Measurements from ENCODE around the gene CGB5.
"Not testable (repeated sequence)": the region's sequence is repeated elsewhere in the genome, so short reads cannot be mapped to it uniquely, and the experiment has no call there.

CGB5 gene

DNA sequence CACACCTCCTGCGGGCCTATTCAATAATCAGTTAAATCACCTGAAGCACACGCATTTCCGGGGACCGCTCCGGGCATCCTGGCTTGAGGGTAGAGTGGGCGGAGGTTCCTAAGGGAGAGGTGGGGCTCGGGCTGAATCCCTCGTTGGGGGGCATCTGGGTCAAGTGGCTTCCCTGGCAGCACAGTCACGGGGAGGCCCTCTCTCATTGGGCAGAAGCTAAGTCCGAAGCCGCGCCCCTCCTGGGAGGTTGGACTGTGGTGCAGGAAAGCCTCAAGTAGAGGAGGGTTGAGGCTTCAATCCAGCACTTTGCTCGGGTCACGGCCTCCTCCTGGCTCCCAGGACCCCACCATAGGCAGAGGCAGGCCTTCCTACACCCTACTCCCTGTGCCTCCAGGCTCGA is at the start of gene CGB5:
Gene CGB5 (plus strand): TSS at position 301 of the 400 bp plus-strand sequence. CDS start 362 bp downstream, outside the sequence.
- ATAC-seq, H3K4me3 Mint-ChIP-seq, H3K9me3 Mint-ChIP-seq, DNase-seq, H3K27ac Mint-ChIP-seq, H3K27me3 Mint-ChIP-seq, H3K4me1 Mint-ChIP-seq: not testable (repeated sequence)

DNA sequence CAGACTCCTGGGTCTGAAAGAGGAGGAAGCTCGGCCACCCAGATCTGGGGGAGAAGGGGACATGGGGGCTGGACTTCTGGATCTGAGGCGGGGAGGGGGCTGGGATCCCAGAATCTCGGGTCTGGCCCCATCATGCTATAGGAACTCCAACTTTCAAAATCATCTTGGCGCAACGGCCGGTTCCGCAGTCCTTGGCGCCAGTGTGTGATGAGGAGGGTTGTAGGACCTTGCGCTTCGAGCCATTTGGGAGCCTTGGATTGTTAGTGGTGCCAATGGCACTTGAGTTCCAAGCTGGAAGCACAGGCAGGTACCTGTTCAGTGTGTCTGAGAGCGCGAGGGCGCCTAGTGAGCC is 49.6 kb upstream of the CGB5 start:
- ATAC-seq: no peak
- no peak for DNase-seq
- Mint-ChIP-seq H3K9me3 (no peaks in the 10 kb centered on the region), H3K4me3 (peak overlapping the region; percentile 90 to 92), H3K27ac (peak overlapping the region; percentile 94 to 98), H3K4me1 (peaks cover 74% of the 10 kb centered on the region), H3K27me3 (no peaks in the 10 kb centered on the region)

DNA sequence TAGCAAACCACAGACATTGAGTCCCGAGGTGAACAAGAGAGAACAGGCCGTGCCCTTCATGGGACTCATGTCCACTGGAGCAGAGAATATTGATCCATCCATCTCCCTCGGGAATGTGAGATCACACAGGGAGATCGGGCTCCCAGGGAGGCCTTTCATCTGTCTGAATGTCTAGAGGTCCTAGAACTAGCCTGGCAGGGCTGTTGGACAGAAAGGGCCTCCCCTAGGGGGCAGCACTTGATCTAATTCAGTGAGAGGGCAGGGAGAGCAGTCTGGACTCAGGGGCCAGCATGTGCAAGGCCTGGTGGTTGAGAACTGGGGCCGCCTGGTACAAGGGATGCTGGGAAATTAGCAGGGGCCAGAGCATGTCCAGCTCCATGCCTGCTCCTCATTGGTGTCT is 45.7 kb upstream of the CGB5 start:
- peak overlapping the region in 1 of 2 donors; percentile 71 for H3K27ac Mint-ChIP-seq
- peaks cover 55% of the 10 kb centered on the region for H3K4me1 Mint-ChIP-seq
- ATAC-seq (no peak), DNase-seq (peak; percentile 49 to 50)
- H3K4me3 Mint-ChIP-seq: no peak overlapping the region
- no peaks in the 10 kb centered on the region for H3K9me3 Mint-ChIP-seq
- no peaks in the 10 kb centered on the region for H3K27me3 Mint-ChIP-seq

DNA sequence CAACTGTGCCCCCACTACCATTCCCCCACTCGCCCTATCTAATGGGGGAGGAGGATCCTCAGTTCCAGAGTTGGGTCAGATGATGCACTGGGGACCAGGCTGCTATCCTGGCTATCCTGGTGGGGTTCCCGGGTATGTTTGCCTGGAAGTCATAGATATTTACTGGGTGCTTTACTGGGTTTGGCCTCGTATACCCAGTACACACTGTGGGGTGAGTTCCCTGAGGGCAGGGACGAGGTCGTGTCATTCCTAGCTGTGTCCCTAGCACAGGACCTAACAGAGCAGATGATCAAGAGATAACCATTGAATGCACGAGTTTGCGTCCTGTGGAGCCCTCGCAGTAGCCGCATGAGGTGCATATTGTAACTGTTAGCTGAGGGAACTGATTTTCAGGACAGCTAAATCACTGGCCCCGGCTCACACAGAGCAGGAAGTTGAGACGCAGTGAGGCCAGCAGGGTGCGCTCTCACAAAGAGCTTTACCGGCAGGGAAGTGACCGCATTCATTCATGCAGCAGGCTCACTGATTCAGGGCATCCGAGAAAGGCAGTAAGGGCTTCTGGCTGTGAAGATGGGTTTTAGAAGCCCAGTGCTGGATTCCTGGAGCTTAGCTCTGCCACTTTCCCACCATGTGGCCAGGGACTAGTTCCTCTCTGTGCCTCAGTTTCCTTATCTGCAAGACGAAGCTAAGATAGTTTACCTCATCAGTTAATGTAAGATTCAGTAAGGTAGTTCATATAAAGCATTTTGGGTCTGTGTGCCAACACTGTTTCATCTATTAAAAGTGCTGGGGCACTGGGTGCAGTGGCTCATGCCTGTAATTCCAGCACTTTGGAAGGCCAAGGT is 43.9 kb upstream of the CGB5 start:
- Mint-ChIP-seq H3K4me3 (no peak overlapping the region), H3K27ac (no peak overlapping the region), H3K4me1 (peaks cover 44% of the 10 kb centered on the region), H3K9me3 (no peaks in the 10 kb centered on the region), H3K27me3 (no peaks in the 10 kb centered on the region)
- ATAC-seq: peak; percentile 87
- peak; percentile 52 to 65 for DNase-seq

DNA sequence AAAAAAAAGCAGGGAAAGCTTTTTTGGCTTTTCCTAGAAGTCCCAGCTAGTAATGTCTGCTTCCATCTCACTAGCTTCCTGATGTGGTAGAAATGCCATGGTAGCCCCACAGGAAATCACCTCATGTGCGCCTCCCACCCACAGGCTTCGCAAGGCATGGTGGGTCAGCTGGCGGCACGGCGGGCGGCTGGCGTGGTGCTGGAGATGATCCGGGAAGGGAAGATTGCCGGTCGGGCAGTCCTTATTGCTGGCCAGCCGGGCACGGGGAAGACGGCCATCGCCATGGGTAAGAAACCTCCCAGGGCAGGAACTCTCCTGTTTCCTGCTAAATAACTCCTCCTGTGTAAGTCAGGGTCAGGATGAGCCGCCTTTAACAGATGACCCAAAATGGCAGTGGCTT is 39.5 kb upstream of the CGB5 start:
- no peak overlapping the region for H3K4me3 Mint-ChIP-seq
- peaks cover 7% of the 10 kb centered on the region for H3K4me1 Mint-ChIP-seq
- H3K9me3 Mint-ChIP-seq: no peaks in the 10 kb centered on the region
- DNase-seq (no peak), ATAC-seq (no peak)
- no peak overlapping the region for H3K27ac Mint-ChIP-seq
- no peaks in the 10 kb centered on the region for H3K27me3 Mint-ChIP-seq

DNA sequence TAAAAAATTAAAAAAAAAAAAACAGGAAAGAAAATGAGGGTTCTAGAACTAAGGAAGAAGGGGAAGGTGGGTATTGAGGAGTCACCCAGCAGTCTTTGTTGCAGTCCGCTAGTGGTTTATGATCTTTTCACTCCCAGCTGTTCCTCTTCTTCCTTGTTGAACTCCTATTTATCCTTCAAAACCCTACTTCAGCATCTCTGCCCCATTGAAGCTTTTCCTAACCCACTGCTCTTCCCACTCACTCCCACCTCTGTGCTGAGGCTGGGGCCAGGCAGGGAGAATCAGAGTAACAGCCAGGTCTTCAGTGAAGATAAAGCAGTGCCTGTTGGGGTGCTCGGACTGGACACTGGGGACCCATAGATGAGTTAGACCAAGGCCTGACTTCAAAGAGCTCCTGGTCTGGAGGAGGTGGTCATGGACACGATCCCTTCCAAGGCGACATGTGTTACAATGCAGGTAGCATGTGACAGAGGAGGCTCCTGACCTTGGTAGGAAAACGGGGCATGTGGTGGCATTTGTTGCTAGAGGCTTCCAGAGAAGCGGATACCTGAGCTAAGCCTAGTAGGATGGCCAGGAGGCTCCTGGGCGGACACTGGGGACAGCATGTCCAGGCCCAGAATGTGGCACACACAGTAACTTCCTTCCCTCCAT is 38.6 kb upstream of the CGB5 start:
- DNase-seq: no peak
- Mint-ChIP-seq H3K4me1 (no peaks in the 10 kb centered on the region), H3K9me3 (no peaks in the 10 kb centered on the region), H3K4me3 (no peak overlapping the region), H3K27ac (no peak overlapping the region), H3K27me3 (no peaks in the 10 kb centered on the region)
- no peak for ATAC-seq

DNA sequence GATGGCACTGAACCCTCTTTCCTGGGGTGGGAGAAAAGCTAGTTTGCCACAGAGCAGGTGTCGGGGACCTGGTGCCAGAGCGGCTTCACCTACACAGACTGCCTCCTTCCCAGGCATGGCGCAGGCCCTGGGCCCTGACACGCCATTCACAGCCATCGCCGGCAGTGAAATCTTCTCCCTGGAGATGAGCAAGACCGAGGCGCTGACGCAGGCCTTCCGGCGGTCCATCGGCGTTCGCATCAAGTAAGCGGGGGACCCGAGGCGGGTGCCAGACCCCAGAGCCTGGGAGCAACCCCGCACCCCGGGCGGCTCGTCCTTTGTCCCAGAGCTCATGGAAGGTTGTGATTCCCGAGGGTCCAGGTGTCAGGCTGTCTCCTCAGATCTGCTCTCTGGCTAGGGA is 36.7 kb upstream of the CGB5 start:
- no peak for DNase-seq
- no peak for ATAC-seq
- Mint-ChIP-seq H3K4me3 (no peak overlapping the region), H3K4me1 (no peaks in the 10 kb centered on the region), H3K27me3 (no peaks in the 10 kb centered on the region), H3K27ac (no peak overlapping the region), H3K9me3 (no peaks in the 10 kb centered on the region)

DNA sequence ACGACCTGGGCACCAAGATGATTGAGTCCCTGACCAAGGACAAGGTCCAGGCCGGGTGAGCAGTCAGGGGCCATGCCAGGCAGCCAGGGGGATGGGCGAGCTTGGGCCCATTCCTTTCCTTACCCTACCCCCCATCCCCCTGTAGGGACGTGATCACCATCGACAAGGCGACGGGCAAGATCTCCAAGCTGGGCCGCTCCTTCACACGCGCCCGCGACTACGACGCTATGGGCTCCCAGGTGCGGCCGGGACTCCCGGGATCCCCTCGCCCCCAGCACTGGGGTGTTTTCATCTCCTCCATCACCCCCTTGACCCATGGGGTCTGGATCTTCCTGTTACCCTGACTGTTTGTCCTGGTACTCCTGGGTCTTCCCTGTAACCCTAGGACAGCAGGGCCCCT is 33.8 kb upstream of the CGB5 start:
- Mint-ChIP-seq H3K4me1 (no peaks in the 10 kb centered on the region), H3K27me3 (no peaks in the 10 kb centered on the region), H3K9me3 (no peaks in the 10 kb centered on the region), H3K4me3 (no peak overlapping the region), H3K27ac (no peak overlapping the region)
- no peak for ATAC-seq
- DNase-seq: no peak

DNA sequence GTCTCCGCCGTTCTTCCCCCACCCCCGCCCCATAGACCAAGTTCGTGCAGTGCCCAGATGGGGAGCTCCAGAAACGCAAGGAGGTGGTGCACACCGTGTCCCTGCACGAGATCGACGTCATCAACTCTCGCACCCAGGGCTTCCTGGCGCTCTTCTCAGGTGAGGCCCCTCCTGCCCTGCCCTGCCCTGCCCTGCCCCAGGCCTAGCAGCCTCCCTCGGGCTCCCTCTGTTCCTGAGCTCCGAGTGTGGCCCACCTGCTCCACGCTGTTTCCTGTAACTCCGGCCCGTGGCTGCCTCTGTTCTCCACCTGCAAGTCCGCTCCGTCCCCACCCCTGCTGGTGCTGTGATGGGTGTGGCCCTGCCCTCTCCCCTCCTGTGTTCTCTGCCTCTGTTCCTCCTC is 33.2 kb upstream of the CGB5 start:
- DNase-seq (no peak), ATAC-seq (no peak)
- no peaks in the 10 kb centered on the region for H3K27me3 Mint-ChIP-seq
- H3K27ac Mint-ChIP-seq: no peak overlapping the region
- H3K9me3 Mint-ChIP-seq: no peaks in the 10 kb centered on the region
- H3K4me1 Mint-ChIP-seq: no peaks in the 10 kb centered on the region
- no peak overlapping the region for H3K4me3 Mint-ChIP-seq

DNA sequence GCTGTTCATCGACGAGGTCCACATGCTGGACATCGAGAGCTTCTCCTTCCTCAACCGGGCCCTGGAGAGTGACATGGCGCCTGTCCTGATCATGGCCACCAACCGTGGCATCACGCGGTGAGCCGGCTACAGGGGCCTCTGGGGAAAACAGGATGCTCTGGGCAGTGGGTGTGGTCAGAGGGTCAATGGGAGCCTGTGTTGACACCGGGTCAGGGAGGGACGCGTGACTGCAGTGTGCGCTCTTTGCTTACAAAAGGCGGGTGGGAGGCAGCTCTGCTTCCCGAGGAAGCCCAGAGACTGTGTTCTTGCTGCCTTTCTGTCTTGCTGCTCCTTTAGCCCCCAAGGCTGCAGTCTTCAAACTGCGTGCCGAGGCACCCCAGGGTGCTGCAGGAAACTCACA is 32.5 kb upstream of the CGB5 start:
- H3K4me1 Mint-ChIP-seq: no peaks in the 10 kb centered on the region
- no peak for ATAC-seq
- H3K27me3 Mint-ChIP-seq: no peaks in the 10 kb centered on the region
- no peak overlapping the region for H3K27ac Mint-ChIP-seq
- no peak for DNase-seq
- H3K4me3 Mint-ChIP-seq: no peak overlapping the region
- H3K9me3 Mint-ChIP-seq: no peaks in the 10 kb centered on the region

DNA sequence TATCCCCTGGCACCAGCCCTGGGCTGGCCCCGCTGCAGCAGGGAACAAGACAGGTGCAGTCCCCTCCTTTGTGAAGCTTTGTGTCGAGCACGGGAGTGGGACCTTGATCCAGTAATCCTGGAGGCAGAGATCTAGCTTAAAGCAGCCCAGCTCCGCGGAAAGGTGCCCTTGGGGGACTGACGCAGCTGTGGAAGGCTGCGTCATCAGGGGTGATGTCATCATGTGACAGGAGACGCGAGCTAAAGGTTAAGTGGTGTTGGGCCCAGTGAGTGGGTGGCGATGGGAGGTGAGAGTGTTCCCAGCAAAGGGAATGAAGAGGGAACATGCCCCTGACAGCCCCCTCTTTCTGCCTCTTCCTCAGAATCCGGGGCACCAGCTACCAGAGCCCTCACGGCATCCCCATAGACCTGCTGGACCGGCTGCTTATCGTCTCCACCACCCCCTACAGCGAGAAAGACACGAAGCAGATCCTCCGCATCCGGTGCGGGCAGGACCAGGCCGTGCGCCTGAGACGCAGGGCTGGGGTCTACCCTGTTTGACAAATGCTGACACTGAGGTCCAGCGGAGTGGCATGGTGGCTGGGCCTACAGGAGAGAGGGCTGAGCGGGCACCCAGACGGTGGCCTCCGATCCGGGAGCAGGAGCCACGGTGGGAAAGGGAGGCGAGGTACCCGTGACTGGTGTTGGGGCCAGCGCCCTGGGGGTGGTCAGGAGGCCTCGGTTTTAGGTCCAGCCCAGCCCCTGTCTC is 29.4 kb upstream of the CGB5 start:
- Mint-ChIP-seq H3K4me3 (no peak overlapping the region), H3K4me1 (peaks cover 12% of the 10 kb centered on the region), H3K27me3 (peaks cover 6% of the 10 kb centered on the region), H3K9me3 (no peaks in the 10 kb centered on the region), H3K27ac (no peak overlapping the region)
- ATAC-seq (no peak), DNase-seq (no peak)

DNA sequence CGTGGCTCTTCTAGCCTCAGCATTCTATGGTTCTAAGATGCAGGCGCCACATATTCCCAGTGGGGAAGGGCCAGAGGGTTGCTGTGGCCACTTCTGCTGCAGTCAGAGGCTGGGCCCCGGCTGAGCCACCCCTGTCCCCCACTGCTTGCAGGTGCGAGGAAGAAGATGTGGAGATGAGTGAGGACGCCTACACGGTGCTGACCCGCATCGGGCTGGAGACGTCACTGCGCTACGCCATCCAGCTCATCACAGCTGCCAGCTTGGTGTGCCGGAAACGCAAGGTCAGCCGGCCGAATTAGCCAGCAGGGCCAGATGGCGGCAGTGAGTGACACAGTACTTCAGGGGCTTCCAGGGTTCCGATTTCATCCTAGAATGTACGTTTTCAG is 28.8 kb upstream of the CGB5 start:
- Mint-ChIP-seq H3K4me3 (no peak overlapping the region), H3K27me3 (peaks cover 12% of the 10 kb centered on the region), H3K9me3 (no peaks in the 10 kb centered on the region), H3K4me1 (peaks cover 17% of the 10 kb centered on the region), H3K27ac (no peak overlapping the region)
- ATAC-seq (no peak), DNase-seq (no peak)

DNA sequence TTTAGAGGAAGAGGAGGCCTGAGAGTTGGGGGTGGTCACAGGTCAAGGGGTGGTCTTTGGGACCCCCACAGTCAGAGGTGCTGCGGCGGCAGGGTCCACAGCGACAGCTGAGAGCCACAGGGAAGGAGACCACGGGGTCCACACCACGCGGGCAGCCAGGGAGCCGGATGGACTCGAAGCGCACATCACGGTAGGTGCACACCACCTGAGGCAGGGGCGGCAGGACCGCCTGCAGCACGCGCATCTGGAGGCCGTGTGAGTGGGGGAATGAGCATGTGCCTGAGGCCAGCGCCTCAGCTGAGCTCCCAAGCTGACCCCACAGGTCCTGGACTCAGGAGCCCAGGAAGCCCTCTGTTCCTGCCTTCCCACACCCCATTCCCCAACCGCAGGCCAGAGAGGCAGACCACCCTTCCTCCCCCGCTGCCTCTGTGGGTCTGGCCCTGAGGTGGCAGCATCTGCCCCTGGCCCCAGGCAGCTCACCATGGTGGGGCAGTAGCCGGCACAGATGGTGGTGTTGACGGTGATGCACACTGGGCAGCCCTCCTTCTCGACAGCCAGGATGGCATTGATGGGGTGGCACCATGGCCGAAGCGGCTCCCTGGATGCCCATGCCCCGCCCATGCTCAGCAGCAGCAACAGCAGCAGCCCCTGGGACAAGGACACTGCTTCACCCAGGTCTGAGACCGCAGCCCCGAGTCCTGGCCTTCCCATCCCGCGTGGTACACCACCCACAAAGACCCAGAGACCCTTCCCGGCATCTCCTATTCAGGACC is 27.4 kb upstream of the CGB5 start:
- Mint-ChIP-seq H3K4me1 (peaks cover 28% of the 10 kb centered on the region), H3K4me3 (no peak overlapping the region), H3K9me3 (no peaks in the 10 kb centered on the region), H3K27ac (no peak overlapping the region), H3K27me3 (peaks cover 19% of the 10 kb centered on the region)
- ATAC-seq: no peak
- DNase-seq: no peak

DNA sequence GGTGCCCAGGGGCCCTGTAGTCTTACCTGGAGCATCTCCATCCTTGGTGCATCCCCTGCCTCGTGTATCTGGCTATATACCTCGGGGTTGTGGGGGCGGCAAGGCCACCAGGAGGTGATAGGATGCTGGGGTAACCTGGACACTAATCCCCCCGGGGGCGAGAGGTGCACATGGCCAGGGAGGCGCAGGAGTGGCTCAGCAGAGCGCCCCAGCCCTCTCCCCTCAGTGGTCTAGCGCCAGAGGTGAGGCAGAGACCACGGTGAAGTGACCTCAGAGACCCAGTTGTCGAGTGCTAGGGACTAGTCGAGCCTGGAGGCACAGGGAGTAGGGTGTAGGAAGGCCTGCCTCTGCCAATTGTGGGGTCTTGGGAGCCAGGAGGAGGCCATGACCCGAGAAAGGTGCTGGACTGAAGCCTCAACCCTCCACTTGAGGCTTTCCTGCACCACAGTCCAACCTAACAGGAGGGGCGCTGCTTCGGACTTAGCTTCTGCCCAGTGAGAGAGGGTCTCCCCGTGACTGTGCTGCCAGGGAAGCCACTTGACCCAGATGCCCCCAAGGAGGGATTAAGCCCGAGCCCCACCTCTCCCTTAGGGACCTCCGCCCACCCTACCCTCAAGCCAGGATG is 26.5 kb upstream of the CGB5 start, which contains the start of gene LHB:
Gene LHB (minus strand): TSS at position 51 of the 625 bp plus-strand sequence. CDS start 10 bp downstream, at position 41.
- ATAC-seq: no peak
- peak within 1 kb of the TSS in 1 of 2 donors; percentile 29 for H3K27ac Mint-ChIP-seq
- peak within 1 kb of the TSS; percentile 79 to 84 for H3K4me3 Mint-ChIP-seq
- DNase-seq: no peak
- no peaks in the 10 kb centered on the region for H3K9me3 Mint-ChIP-seq
- peaks cover 19% of the 10 kb centered on the region for H3K27me3 Mint-ChIP-seq
- H3K4me1 Mint-ChIP-seq: peaks cover 33% of the 10 kb centered on the region
